NCI-H82 treated with DMSO at 0.1 percent for 48 hours (cell line): ENCODE results near the gene IRAK4.

ENCODE experiments used
- DNase-seq: peaks from one replicate; lab custom pipeline; 2025; ENCODE audit not compliant: unreplicated experiment; lab: John Stamatoyannopoulos, UW

IRAK4 gene

DNA sequence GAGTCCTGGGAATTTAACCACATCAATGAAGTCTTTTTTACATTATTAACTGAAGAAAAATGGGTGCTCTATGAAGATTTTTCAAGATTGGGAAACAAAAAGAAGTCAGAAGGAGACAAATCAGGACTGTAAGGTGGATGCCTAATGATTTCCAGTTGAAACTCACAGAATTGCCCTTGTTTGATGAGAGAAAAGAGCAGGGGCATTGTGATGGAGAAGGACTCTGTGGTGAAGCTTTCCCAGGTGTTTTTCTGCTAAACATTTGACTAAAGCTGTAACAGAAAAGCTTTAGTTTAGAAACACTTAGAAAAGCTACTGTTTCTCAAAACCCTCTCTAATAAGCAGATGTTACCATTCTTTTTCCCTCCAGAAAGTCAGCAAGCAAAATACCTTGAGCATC is 5.8 kb downstream of the IRAK4 start:
- DNase-seq, result no peak

DNA sequence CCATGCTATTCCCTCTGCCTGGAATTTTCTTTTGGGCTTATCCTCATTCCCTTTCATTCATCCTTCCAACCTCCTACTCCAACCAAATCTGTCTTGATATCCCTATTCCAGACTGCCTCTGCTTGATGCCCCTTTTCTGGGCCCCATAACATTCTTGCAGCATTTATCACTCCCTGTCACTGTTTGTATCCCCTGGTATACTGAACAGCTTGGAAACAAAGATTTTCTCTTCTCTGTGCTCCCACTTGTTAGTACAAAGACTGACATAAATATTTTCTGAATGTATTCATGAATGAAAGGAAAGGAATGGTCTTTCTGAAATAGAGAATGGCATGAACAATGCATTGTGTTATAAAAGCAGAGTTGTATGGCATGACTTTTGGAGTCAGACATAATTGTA is 7.5 kb downstream of the IRAK4 start:
- no peak for DNase-seq

DNA sequence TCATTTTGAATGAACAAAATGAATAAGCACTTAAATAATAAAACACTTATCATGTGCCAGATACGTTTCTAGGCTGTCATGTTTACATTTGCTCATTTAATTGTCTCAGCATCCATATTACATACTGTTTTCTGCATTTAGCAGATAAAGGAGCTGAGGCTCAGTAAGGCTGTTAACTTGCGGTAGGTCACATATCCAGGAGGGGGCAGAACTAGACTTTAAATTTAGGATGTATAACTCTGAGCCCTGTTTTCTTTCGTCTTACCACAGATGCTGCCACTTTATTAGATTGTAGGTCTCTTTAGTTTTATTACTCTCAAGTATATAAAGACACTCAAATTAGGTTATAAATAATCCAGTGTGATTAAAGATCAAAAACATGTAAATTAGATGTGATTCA is 17.7 kb downstream of the IRAK4 start:
- DNase-seq, result peak; percentile 22

DNA sequence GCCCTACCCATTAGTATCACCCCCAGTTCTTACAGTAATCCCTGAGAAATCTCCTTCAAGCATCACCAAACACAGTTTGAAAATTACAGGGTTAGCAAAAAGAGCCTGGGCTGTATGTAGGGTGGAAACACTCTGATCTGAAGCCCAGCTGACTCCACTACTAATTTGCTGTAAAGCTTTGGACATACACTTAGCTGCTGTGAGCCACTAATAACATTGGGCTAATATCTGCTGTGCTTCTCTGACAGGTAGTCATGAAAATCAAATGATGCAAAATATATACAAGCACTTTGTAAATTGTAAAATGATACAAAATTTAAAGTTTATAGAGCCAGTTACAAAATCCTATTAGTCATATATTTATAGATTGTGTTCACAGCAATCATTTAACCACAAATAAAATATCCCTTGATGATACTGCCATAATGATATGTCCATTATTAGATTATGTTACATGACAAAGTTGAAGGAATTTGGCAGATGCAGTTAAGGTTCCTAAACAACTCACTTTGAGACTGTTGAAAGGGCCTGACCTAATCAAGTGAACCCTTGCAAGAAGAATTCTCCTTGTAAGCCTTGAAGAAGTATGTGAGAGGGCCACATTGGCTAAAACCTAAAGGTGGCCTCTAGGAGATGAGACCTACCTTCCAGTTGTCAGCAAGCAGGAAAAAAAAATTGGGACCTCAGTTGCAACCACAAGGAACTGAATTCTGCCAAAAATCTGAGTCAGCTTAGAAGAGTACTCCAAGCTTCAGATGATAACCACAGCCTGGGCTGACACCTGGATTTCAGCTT is 28.3 kb downstream of the IRAK4 start:
- DNase-seq, result no peak

DNA sequence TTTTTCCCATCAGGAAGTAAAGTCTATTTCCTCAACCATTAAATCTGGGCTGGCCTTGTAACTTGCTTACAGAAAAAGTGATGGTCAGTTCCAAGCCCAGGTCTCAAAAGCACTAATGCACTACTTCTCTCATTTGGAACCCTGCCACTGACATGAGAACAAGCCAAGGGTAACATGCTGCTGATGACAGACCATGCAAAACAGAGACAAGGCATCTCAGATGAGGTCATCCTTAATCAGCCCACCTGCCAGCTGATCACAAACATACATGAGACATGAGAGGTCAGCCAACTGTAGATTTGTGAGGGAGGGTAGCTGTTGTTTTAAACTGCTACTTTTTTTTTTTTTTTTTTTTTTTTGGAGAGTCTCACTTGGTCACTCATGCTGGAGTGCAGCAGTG is 31.2 kb downstream of the IRAK4 start:
- DNase-seq, result no peak

DNA sequence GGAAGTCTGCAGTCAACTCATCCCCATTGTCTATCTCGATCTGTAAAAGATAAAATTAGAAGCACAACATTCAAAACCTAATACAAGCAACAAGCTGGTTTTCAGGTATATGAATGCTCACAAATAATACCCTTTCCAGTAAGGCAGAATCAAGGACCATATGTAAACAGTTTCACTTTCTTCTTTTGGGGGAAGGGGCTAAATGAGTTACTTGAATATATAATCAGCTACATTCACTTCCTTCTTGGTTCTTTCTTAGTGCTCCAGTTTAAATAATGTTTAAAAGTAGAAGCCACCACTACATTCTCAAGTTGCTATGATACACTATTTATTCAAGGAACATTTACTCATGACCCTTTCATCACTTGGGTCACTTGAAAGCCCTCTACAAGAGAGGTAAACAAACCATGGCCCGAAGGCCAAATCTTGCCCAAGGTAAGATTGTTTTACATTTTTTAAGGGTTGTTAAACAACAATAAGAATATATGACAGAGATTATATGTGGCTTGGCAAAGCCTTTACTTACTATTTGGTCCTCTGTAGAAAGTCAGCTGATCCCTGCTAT is 37.0 kb downstream of the IRAK4 start:
- no peak for DNase-seq

DNA sequence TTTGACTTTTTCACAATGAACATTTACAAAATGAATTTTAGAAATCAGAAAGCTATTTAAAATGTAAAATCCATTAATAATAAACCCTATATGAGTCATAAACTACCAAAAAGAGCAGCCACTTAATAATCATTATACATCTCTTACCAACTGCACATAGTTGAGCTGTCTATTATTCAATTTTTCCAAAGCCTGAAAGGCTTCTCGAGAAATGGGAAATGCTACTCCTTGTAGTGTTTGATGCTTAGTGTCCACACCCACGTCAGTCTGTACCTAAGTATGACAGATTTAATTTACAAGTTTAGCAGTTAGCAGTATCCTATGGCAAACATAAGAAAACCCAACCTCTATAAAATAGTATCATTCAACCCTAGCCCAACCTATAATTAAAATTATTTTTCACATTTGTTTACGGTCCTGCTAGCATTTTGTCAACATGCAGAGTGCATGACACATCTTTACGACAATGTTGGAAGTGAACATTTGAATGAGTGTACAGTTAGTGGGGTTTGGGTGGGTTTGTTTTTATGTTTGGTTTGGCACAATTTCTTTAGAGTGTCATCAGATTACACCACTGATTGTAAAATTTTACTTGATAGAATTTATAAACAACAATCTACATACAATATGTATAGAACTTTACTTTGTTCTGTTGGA is 38.9 kb downstream of the IRAK4 start:
- DNase-seq, result no peak

DNA sequence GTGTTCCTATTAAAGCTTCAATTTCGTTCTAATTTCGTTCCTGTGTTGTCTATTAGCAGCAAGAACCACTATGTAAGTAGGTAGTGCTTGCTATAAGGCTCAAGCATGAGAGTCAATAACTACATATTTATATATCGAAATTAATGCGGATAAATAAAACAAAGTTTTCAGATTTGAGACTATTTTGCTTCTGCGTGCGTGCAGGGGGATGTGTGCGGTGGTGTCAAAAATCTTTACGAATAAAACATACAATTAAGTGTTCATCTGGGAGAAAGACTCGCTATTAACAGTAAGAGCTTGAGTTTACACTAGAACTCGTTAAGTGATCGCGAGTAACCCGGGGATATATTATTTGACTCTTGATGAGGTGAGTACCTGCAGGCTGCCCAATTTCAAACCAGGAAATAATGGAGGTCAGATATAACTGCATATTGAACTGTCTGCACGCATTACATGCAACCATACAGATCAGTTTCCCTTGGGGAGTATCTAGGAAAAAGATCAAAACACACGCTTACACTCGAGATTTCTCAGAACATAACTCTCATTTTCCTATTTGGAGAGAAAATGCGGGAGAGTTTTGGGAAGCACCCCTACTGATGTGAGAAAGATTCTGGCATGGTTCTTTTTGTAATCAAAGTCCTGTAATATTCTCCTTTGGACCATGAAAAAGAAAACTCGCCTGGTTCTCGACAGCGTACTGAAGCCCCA is 46.6 kb downstream of the IRAK4 start:
- DNase-seq, result no peak

DNA sequence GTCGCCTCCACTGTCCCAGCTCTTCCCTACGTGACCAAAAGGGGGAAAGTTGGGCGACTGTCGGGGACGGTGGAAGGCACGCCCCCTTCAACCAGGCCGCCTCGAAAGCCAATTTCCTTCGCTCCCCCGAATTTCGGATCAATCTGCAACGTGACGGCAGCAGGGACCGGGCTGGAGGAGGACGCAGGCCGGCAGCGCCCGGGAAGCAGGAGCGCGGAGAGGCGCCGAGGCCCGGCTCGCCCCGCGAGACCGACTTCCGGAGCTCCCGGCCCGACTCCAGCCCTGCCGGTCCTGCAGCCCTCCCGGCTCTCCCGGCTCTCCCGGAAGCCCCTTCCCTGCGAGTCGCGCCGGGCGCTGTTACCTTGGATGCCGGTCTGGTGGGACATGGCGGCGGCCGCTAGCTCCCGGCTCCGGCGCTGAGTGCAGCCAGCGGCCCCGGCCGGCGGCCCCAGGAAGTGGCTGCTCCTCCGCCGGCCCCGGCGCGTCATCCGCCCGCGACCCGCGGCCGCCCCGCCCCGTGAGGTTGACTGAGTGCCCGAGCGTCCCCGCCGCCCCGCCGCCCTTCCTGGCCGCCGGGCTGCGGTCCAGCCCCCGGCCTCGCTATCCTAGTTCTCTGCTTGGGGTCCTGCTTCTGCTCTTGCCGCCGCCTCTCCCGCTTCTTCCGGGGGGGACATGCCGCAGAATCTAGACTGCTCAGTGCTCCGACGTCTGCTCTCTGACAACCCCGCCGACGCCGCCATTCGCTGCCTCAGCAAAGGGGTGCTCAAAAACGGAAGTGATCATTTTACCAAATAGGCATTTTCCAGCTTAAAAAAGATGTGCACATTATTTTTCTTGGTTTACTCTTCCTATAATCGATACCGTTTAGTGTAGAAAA is 47.3 kb downstream of the IRAK4 start, which contains the start of gene TWF1:
TWF1 (minus strand) TSS at position 458 of the 877 bp plus-strand sequence; CDS start at position 386, 72 bp downstream.
- DNase-seq, result peak; percentile 49

DNA sequence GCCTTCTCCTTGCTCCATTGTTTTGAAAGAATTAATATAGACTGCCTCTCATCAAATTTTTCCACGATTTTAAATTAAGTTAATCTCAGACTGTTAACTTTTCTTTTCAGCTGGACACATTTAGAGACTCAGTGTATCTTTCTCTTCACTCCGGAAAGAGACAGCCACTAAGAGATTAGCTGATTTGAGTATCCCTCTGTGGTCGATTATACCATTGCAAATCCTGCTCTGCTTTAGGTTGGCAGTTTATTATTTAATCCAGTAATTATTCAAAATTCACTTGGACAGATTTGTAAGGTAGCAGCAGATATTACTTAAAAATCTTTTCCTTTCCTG is 48.0 kb downstream of the IRAK4 start:
- no peak for DNase-seq

DNA sequence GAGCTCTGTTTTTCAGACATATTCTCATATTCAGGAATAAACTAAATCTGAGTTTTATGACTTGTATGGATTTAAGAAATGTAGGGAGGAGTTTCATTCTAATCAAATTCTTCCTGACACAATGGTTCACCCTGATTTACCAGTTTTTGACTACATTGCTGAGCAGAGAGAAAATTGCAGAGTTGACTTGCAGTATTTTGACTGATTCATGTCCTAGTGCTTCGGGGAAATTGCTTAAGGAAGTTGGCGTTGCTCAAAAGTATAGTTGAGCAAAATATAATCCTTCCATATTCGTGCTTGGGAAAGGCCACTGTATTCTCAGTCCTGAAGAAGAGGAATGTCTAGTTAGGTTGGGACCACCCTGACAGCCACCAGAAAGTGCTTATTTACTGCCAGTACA is 48.6 kb downstream of the IRAK4 start:
- no peak for DNase-seq

DNA sequence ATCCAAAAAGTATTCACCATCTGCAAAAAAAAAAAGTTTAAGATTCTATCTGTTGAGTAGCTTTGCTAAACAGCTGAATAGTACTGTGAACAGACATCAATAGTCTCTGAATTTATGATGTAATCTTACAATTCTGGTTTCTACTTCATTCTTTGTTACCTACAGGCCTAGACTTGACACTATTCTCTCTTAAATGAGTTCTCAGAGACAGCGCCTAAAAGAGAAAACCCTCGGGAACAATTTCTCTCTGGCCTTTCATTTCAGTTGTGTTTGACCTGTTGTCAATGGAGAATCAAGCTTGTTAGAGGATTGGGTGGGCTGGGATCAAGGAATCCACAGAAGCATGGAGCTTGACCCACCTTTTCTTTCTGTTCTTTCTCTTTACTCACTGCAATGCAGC is 53.3 kb downstream of the IRAK4 start:
- DNase-seq, result no peak

DNA sequence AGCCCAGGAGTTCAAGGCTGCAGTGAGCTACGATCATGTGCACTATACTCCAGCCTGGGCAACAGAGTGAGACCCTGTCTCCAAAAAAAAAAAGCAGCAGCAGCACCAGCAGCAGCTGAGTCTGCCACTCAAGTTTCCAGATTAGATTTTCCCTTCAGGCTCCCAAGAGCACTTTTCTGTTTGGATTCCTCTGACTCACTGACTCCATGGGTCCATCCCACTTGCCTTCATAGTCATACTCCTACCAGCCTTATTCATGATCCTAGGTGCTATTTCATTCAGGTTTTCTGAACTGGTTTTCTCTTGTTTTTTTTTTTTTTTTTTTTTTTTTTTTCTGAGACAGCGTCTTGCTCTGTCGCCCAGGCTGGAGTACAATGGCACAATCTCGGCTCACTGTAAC is 54.2 kb downstream of the IRAK4 start:
- no peak for DNase-seq

DNA sequence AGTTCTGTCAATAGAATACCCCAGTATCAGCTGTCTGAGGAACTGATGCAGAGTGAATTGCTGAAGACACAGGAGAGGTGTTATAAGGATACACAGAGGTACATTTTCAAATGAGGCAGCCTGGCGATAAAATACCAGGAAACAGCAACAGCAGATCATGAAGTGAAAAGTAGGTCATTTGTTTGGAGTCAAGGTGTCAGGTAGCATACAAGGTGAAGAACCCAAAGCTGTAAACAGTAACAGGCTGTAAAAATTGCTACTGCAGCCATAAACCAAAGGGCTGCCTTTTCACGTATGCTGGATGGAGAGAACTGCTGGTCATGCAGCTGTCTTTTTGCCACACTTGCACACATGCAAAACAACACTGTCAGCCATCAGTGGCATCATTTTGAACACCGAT is 56.7 kb downstream of the IRAK4 start:
- no peak for DNase-seq

DNA sequence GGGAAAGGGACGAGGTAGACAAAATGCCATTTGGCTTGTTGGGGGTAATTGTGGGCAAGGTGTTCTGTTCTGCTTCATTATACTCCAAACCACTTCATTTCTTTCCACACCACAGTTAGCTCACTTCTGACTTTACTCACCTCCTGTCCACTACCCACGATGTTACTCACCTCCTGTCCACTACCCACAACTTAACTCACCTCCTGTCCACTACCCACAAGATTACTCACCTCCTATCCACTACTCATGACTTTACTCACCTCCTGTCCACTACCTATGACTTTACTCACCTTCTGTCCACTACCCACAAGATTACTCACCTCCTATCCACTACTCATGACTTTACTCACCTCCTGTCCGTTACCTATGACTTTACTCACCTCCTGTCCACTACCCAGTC is 57.4 kb downstream of the IRAK4 start:
- no peak for DNase-seq

DNA sequence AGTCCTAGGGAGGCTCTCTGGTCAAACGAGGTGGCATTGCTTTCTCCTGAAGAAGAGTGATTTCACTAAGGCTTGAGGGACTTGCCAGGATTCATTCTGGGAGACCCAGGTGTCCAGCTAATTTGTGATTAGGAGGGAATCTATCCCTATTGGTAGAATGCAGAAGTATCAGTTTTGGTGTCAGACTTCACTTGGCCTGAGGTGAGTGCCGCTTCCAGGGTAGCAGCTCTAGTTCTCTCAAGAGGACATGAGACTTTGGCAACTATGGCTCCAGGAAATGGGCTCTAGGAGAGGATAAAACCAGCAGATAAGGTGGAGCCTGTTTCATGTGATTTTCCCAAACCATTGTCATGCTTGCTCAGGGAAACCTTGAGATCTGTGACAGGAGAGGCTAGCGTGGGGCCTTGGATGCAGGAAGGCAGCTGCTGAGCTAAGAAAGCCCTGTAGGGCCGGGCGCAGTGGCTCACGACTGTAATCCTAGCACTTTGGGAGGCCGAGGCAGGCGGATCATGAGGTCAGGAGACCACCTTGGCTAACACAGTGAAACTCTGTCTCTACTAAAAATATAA is 65.5 kb downstream of the IRAK4 start:
- DNase-seq, result no peak

DNA sequence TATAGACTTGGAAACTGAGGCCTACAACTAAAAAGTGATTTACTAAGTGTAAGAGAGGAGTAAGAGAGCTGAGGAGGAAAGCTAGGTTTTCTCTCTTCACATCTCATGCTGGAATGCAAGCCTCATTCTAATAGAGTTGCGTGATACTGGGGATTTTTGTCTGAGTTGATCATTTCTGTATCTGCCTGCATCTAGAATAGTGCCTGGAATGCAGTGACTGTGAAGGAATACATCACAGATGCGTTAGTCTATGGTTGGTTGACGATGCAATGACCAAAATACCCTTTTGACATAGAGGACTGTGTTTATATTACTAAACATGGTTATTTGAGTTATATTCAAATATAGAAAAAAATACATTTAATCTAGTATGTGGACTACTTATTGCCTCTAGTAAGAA is 67.9 kb downstream of the IRAK4 start:
- DNase-seq, result no peak

DNA sequence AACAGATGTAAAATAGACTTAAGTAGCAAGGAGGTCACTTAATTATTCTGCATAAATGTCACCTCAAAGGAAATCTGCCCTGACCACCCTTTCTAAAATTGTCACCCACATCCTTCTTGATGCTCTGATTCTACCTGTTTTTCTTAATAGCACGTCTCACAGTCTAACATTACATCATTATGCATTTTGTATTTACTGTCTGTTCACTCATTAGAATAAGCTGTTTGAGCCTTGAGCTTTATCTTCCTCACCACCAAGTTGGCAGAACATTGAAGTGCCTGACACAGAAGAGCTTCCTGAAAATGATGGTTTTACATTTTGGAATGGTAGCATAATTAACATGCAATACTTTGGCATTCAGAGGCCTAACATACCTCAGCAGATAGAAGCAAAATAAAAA is 68.3 kb downstream of the IRAK4 start:
- DNase-seq, result no peak

DNA sequence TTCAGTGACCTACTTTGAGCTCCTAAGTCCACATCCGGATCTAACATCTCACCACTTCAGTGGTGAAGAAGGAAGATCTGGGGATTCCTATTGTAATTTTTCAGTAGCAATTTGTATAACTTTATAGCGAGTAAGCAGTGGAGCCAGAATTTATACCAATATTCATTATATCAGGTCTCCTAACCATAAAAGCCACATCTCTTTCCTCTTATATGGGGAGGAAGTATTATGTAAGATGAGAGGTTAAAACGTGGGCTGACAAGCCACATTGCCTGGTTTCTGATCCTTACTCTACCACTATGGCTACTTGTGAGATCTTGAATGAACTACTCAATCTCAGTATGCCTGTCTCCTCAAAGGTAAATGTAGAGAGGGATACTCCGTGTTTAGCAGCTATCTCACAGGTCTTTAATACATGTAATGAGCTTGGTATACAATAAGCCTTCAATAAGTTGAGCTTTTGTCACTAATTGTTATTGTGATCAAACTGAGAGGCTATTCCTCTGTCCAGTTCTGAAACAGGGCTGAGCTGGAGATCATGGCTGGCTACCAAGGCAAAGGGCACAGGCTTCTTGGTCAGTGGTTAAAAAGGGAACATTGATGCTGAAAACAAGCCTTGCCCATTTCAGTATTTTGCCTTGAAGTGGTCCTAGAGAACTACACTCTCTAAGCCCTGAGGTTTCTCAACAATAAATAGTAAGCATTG is 73.9 kb downstream of the IRAK4 start:
- DNase-seq, result no peak

DNA sequence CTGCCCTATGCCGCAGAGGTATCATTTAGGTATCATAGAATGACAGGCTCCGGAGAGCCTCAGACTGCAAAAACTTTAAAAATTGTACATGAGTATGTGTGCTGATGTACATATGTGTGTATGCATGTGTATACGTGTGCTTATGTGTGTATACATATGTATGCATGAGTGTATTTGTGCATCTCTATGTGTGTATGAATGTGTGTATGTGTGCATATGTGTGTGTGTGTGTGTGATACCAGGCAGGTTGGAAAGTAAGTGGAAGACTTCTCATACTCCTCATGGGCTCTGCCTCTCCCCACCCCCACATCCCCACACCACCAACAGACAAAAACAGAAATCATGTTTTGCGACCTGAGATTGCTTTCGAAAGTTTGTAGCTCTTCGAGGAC is 76.5 kb downstream of the IRAK4 start:
- DNase-seq, result no peak
